ENCODE results near the gene GPR151. TPM values are rescaled to one million over a fixed set of nuclear protein-coding genes. Genes with fewer than 3 reads are reported as not detected.

Gene GPR151
- total RNA-seq, 1 experiment from 2014 or later = not detected

Other genes starting within 250 kb of the GPR151 start
- 0.20 TPM in 1 of 2 replicates, not detected in the other for gene POU4F3, start 177.4 kb downstream of the GPR151 start, total RNA-seq (2014; rRNA removed; shearing (Covaris generic))
- 29.2 and 33.9 TPM in 2 replicates for gene TCERG1, start 68.9 kb downstream of the GPR151 start, total RNA-seq (2014; rRNA removed; shearing (Covaris generic))